B cell (primary cell): ENCODE data around the gene TELO2.

ENCODE experiments used
- EZH2 ChIP-seq: IDR thresholded peaks from 2 replicates; pipeline ENCODE4 v1.6.1; 2012; ENCODE audit warnings: borderline replicate concordance, low read depth, mild to moderate bottlenecking, moderate library complexity, low read length; ENCODE audit not compliant: insufficient read depth, poor library complexity, severe bottlenecking
- TF ChIP-seq, protein P1 (sequence below): fragments of 200-600 bp; IDR thresholded peaks from one replicate; pipeline ENCODE4 v1.8.0; 2022; ENCODE audit warnings: antibody characterized with exemption, mild to moderate bottlenecking

DNA sequence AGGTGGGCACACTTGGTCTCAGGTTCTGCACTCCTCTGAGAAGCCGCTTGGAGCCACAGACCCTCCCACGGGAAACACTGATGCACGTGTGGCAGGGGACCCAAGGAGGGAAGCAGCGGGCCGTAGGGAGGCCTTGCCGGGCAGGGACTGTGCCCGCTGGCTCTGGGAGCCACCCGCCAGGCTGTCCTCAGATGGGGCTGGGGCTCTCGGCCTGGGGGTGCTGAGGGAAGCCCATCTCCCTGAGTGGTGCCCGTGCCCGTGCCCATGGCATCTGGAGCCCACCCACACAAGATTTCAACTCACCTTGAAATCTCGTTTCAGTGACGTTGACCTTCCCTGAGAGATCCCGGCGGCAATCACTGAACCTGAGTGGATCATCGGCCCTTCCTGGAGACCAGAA is 36.2 kb upstream of the TELO2 start:
- TF ChIP-seq, protein P1, sequence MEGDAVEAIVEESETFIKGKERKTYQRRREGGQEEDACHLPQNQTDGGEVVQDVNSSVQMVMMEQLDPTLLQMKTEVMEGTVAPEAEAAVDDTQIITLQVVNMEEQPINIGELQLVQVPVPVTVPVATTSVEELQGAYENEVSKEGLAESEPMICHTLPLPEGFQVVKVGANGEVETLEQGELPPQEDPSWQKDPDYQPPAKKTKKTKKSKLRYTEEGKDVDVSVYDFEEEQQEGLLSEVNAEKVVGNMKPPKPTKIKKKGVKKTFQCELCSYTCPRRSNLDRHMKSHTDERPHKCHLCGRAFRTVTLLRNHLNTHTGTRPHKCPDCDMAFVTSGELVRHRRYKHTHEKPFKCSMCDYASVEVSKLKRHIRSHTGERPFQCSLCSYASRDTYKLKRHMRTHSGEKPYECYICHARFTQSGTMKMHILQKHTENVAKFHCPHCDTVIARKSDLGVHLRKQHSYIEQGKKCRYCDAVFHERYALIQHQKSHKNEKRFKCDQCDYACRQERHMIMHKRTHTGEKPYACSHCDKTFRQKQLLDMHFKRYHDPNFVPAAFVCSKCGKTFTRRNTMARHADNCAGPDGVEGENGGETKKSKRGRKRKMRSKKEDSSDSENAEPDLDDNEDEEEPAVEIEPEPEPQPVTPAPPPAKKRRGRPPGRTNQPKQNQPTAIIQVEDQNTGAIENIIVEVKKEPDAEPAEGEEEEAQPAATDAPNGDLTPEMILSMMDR: no peak
- TF ChIP-seq EZH2: no peak
